Liver (tissue), 9 donors: ENCODE results near the gene UBE2Q2. TPM values are rescaled to one million over a fixed set of nuclear protein-coding genes. Genes with fewer than 3 reads are reported as not detected.

ENCODE experiments used
- DNase-seq: peaks from one replicate; pipeline ENCODE4 v3.0.0-alpha.2; 2017; ENCODE audit warnings: low spot score
- H3K27ac ChIP-seq, 2 donors: one replicate each; pipeline ENCODE4 v1.7.0; 2013; ENCODE audit warnings: inconsistent platforms in 2 of 2, low read length in 2 of 2, control low read depth in 1 of 2, low read depth in 1 of 2, mild to moderate bottlenecking in 1 of 2
- H3K27me3 ChIP-seq, 4 donors: one replicate each; pipeline versions ENCODE4 v1.6.1 to v1.7.0; 2013; ENCODE audit warnings: low read length in 3 of 4, inconsistent platforms in 1 of 4, mild to moderate bottlenecking in 1 of 4, moderate library complexity in 1 of 4; ENCODE audit not compliant: control insufficient read depth in 4 of 4, insufficient read depth in 4 of 4
- H3K36me3 ChIP-seq, 4 donors: one replicate each; pipeline versions ENCODE4 v1.6.1 to v1.7.0; 2013; ENCODE audit warnings: low read length in 3 of 4, mild to moderate bottlenecking in 3 of 4, low read depth in 1 of 4, moderate library complexity in 1 of 4; ENCODE audit not compliant: control insufficient read depth in 4 of 4, insufficient read depth in 3 of 4
- H3K4me1 ChIP-seq, 4 donors: one replicate each; pipeline versions ENCODE4 v1.6.1 to v1.7.0; 2013; ENCODE audit warnings: low read length in 3 of 4, mild to moderate bottlenecking in 3 of 4, moderate library complexity in 1 of 4; ENCODE audit not compliant: control insufficient read depth in 4 of 4, insufficient read depth in 4 of 4
- H3K4me3 ChIP-seq, 3 donors: one replicate each; pipeline versions ENCODE4 v1.6.1 to v1.7.0; 2013; ENCODE audit warnings: low read length in 3 of 3, control low read depth in 1 of 3, low read depth in 1 of 3, mild to moderate bottlenecking in 1 of 3
- H3K9ac ChIP-seq, 2 donors: one replicate each; pipeline ENCODE4 v1.7.0; 2013; ENCODE audit warnings: low read length in 2 of 2, mild to moderate bottlenecking in 2 of 2, moderate library complexity in 2 of 2, control low read depth in 1 of 2, low read depth in 1 of 2
- H3K9me3 ChIP-seq, 4 donors: one replicate each; pipeline versions ENCODE4 v1.6.1 to v1.7.0; 2013; ENCODE audit warnings: low read length in 3 of 4; ENCODE audit not compliant: control insufficient read depth in 4 of 4
- ATF3 ChIP-seq: IDR thresholded peaks from 2 replicates; pipeline ENCODE4 v1.6.1; 2016; ENCODE audit warnings: antibody characterized with exemption
- CTCF ChIP-seq: fragments of 150-350 bp; IDR thresholded peaks from 2 replicates; pipeline ENCODE4 v1.5.1; 2017; ENCODE audit warnings: improper control_type of control experiment, low read depth, low read length; ENCODE audit not compliant: missing input control
- EGR1 ChIP-seq, 2 donors: IDR thresholded peaks; 2 replicates each; pipeline ENCODE4 v1.6.1; 2016 to 2018; ENCODE audit warnings: antibody characterized with exemption in 2 of 2, low read depth in 2 of 2
- FOXA1 ChIP-seq: IDR thresholded peaks from 2 replicates; pipeline ENCODE4 v1.6.1; 2016; ENCODE audit warnings: antibody characterized with exemption
- FOXA2 ChIP-seq: IDR thresholded peaks from 2 replicates; pipeline ENCODE4 v1.6.1; 2016; ENCODE audit warnings: antibody characterized with exemption
- GABPA ChIP-seq, 2 donors: IDR thresholded peaks in 1 of 2; conservative IDR thresholded peaks in 1 of 2; 2 replicates each; pipeline ENCODE4 v1.6.1; 2016; ENCODE audit warnings: antibody characterized with exemption in 2 of 2, mild to moderate bottlenecking in 1 of 2, moderate library complexity in 1 of 2
- HNF4A ChIP-seq, 2 donors: conservative IDR thresholded peaks; 2 replicates each; pipeline ENCODE4 v1.6.1; 2016; ENCODE audit warnings: antibody characterized with exemption in 2 of 2, mild to moderate bottlenecking in 2 of 2
- HNF4G ChIP-seq: IDR thresholded peaks from 2 replicates; pipeline ENCODE4 v1.6.1; 2016; ENCODE audit warnings: antibody characterized with exemption
- JUND ChIP-seq, 2 donors: IDR thresholded peaks; 2 replicates each; pipeline ENCODE4 v1.6.1; 2016; ENCODE audit warnings: antibody characterized with exemption in 2 of 2
- MAX ChIP-seq: IDR thresholded peaks from 2 replicates; pipeline ENCODE4 v1.6.1; 2016; ENCODE audit warnings: antibody characterized with exemption
- NR2F2 ChIP-seq: IDR thresholded peaks from 2 replicates; pipeline ENCODE4 v1.6.1; 2016; ENCODE audit warnings: antibody characterized with exemption
- RAD21 ChIP-seq, 2 donors: IDR thresholded peaks; 2 replicates each; pipeline ENCODE4 v1.6.1; 2016; ENCODE audit warnings: antibody characterized with exemption in 2 of 2, mild to moderate bottlenecking in 2 of 2
- REST ChIP-seq: IDR thresholded peaks from 2 replicates; pipeline ENCODE4 v1.6.1; 2016; ENCODE audit warnings: antibody characterized with exemption, mild to moderate bottlenecking
- RXRA ChIP-seq, 2 donors: IDR thresholded peaks; 2 replicates each; pipeline ENCODE4 v1.6.1; 2017 to 2018; ENCODE audit warnings: antibody characterized with exemption in 2 of 2, mild to moderate bottlenecking in 1 of 2
- SP1 ChIP-seq: IDR thresholded peaks from 2 replicates; pipeline ENCODE4 v1.6.1; 2018; ENCODE audit warnings: antibody characterized with exemption, mild to moderate bottlenecking
- ZBTB33 ChIP-seq: IDR thresholded peaks from 2 replicates; pipeline ENCODE4 v1.6.1; 2016; ENCODE audit warnings: antibody characterized with exemption
- WGBS: extraction: QIAGEN DNeasy Blood & Tissue Kit; methylation state at CpG from one replicate; pipeline ENCODE4 v1.1.7; 2013; 5-methylcytosine and 5-hydroxymethylcytosine counted together
- polyA plus RNA-seq, 2 donors: library from polyadenylated mRNA; stranded (reverse) in 1 of 2; unstranded in 1 of 2; fragments of 200-250 nt in 1 of 2; fragments of >200 nt in 1 of 2; fragmentation: Nextera tagmentation in 1 of 2; extraction: Ambion mirVana in 1 of 2; gene quantifications; one replicate each; pipeline versions ENCODE4 v1.2.1 to v1.2.3, GENCODE V29; 2013 to 2015
- total RNA-seq, 2 donors: library from RNA; depleted of rRNA; stranded (reverse); fragments of >200 nt; gene quantifications; one replicate each; pipeline ENCODE4 v1.2.3, GENCODE V29; 2014
- donor health status: healthy.
- donor health status: healthy.
- donor health status: healthy.
- donor health status: healthy.
- donor health status: healthy.

Gene UBE2Q2
- total and polyA plus RNA-seq, 4 donors: 2.4 to 14.4 (median 5.2) TPM

- no peak overlapping the region for H3K9ac ChIP-seq
- no peaks in the 10 kb centered on the region for H3K27me3 ChIP-seq
- WGBS: 80% methylated on average over 3 of the region's 3 CpGs
- no peaks in the 10 kb centered on the region for H3K9me3 ChIP-seq
- no peaks in the 10 kb centered on the region for H3K4me1 ChIP-seq
- DNase-seq: no peak
- no peaks in the 10 kb centered on the region for H3K36me3 ChIP-seq
- TF ChIP-seq ATF3: no peak
- TF ChIP-seq MAX: no peak
- no peak for TF ChIP-seq EGR1 (IDR thresholded peaks at IDR 0.05; ENCODE audit: low read depth in 2 of 2)
- TF ChIP-seq FOXA2: no peak
- TF ChIP-seq JUND (IDR thresholded peaks at IDR 0.05): no peak
- TF ChIP-seq HNF4A (conservative IDR thresholded peaks at IDR 0.05): no peak
- H3K27ac ChIP-seq: no peak overlapping the region
- H3K4me3 ChIP-seq: no peak overlapping the region
These were observed 11.1 kb upstream of the UBE2Q2 start for GRCh38 chr15:75832114-75832513.

- Histone ChIP-seq H3K4me1 (no peaks in the 10 kb centered on the region), H3K9me3 (no peaks in the 10 kb centered on the region), H3K27me3 (no peaks in the 10 kb centered on the region), H3K4me3 (no peak overlapping the region), H3K36me3 (no peaks in the 10 kb centered on the region), H3K9ac (no peak overlapping the region), H3K27ac (no peak overlapping the region)
- no peak for DNase-seq
- no peak for TF ChIP-seq NR2F2
- no peak for TF ChIP-seq JUND (IDR thresholded peaks at IDR 0.05)
- TF ChIP-seq SP1: no peak
- no peak for TF ChIP-seq REST
- TF ChIP-seq HNF4G: no peak
- no peak for TF ChIP-seq ZBTB33
- no peak for TF ChIP-seq HNF4A (conservative IDR thresholded peaks at IDR 0.05)
- TF ChIP-seq FOXA1: no peak
- TF ChIP-seq CTCF: no peak
- TF ChIP-seq RAD21 (IDR thresholded peaks at IDR 0.05): no peak
- no peak for TF ChIP-seq RXRA (IDR thresholded peaks at IDR 0.05)
- TF ChIP-seq MAX: no peak
- no peak for TF ChIP-seq GABPA (IDR thresholded peaks at IDR 0.05 in 1 of 2, conservative IDR thresholded peaks at IDR 0.05 in 1 of 2)
- 98% methylated on average over 2 of the region's 2 CpGs for WGBS
These were observed 9.2 kb upstream of the UBE2Q2 start for GRCh38 chr15:75834021-75834420.
